Peyer's patch (tissue), 4 donors: ENCODE measurements around the gene NAGPA. TPM values are rescaled to one million over a fixed set of nuclear protein-coding genes. Genes with fewer than 3 reads are reported as not detected.

Source experiments
- DNase-seq, 3 donors: peaks; one replicate each; pipeline ENCODE4 v3.0.0-alpha.2; 2017 to 2019
- H3K27ac ChIP-seq, 4 donors: fragments of 200-600 bp; sonication (generic); one replicate each; pipeline ENCODE4 v1.5.1; 2016 to 2019
- H3K27me3 ChIP-seq, 2 donors: fragments of 200-600 bp; sonication (generic); one replicate each; pipeline ENCODE4 v1.5.1; 2019
- H3K36me3 ChIP-seq, 3 donors: fragments of 200-600 bp; sonication (generic); one replicate each; pipeline ENCODE4 v1.5.1; 2016 to 2019
- H3K4me1 ChIP-seq, 4 donors: fragments of 200-600 bp; sonication (generic); one replicate each; pipeline ENCODE4 v1.5.1; 2016 to 2019
- H3K4me3 ChIP-seq, 4 donors: fragments of 200-600 bp; sonication (generic); 1 replicate in 3 of 4; 2 replicates in 1 of 4; pipeline ENCODE4 v1.5.1; 2016 to 2019; ENCODE audit warnings: mild to moderate bottlenecking in 1 of 4
- H3K9me3 ChIP-seq, 4 donors: fragments of 200-600 bp; sonication (generic); one replicate each; pipeline ENCODE4 v1.5.1; 2016 to 2019; ENCODE audit warnings: mild to moderate bottlenecking in 1 of 4
- CTCF ChIP-seq, 6 experiments: fragments of 450-650 bp in 4 of 6; fragments of 200-600 bp in 2 of 6; sonication (generic) in 1 of 6; IDR thresholded peaks; one replicate each; pipeline ENCODE4 v1.5.1; 2017 to 2019; ENCODE audit warnings: antibody characterized with exemption in 6 of 6, mild to moderate bottlenecking in 3 of 6, moderate library complexity in 1 of 6
- POLR2A ChIP-seq, 2 donors: fragments of 450-650 bp; IDR thresholded peaks; one replicate each; pipeline ENCODE4 v1.5.1; 2017; ENCODE audit warnings: antibody characterized with exemption in 2 of 2, mild to moderate bottlenecking in 2 of 2, moderate library complexity in 2 of 2
- total RNA-seq, 4 donors: library from RNA; depleted of rRNA; stranded (reverse); fragments of >200 nt; gene quantifications; one replicate each; pipeline ENCODE4 v1.1.0, GENCODE V29; 2016

The NAGPA gene
- total RNA-seq, 4 donors from 2014 or later = 50.4 to 104 (median 61.0) TPM

DNA sequence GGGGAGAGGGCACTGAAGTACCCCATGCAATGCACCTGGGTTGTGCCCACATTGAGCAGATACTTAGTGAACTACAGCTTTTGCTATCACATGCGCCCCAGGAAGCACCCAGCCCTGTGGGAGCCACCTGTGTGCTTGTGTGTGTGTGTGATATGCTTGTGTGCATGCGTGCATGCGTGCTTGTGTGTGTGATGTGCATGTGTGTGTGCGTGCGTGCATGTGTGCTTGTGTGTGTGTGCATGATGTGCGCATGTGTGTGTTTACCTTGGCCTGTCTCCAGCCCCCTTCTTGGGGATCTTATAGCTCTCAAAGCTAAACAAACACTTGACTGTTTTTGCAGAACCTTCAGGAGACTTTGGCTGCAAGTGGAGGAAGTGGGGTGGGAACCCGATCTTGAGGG, 31.2 kb upstream of the NAGPA start:
- DNase-seq = no peak

GRCh38 chr16:5062790-5063765, 29.3 kb upstream of the NAGPA start:
- Histone ChIP-seq H3K4me3 (no peak overlapping the region), H3K27me3 (no peaks in the 10 kb centered on the region), H3K4me1 (peaks cover 0 to 13% (median 0%) of the 10 kb centered on the region in 4 donors), H3K9me3 (no peaks in the 10 kb centered on the region), H3K27ac (no peak overlapping the region), H3K36me3 (no peaks in the 10 kb centered on the region)
- TF ChIP-seq CTCF (IDR thresholded peaks at IDR 0.05) (no peak), POLR2A (IDR thresholded peaks at IDR 0.05) (no peak)
- no peak for DNase-seq

More for the DNA sequence above, 31.2 kb upstream of the NAGPA start:
- H3K4me3 ChIP-seq = peak overlapping the region in 1 of 4 donors; percentile 19
- H3K27ac ChIP-seq = peak overlapping the region in 1 of 4 donors; percentile 49
- H3K27me3 ChIP-seq = no peaks in the 10 kb centered on the region
- TF ChIP-seq CTCF (IDR thresholded peaks at IDR 0.05) = no peak
- TF ChIP-seq POLR2A (IDR thresholded peaks at IDR 0.05) = no peak
- no peaks in the 10 kb centered on the region for H3K36me3 ChIP-seq
- no peaks in the 10 kb centered on the region for H3K9me3 ChIP-seq
- peaks cover 0 to 13% (median 0%) of the 10 kb centered on the region in 4 donors for H3K4me1 ChIP-seq

- DNase-seq = no peak
- peaks cover 0 to 13% (median 0%) of the 10 kb centered on the region in 4 donors for H3K4me1 ChIP-seq
These were observed 28.3 kb upstream of the NAGPA start for GRCh38 chr16:5062051-5062450.

DNA sequence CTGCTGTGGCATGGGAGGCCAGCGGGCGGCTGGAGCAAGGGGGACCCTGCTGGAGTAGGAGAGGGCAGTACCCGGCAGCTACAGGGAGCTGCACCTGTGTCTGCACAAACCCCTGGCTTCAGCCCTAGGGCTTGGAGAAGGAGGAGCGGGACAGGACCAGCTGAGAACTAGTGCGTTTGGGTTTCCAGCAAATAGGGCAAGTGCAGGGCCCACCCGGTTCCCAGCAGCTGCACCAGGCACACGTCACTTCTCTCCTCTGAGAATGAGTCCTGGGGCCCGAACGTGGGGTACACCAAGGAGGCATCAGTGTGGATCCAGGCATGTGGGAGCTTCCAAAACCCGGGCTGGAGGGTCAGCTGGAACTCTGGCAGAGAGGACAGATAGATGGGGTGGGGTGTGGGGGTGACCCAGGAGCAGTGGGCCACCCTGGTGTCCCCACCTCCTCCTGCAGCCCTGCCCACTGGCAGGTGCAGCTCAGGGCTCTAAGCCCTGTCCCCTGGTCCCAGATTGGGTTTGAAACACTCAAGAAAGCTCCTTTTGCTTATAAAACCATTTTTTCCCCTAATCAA, 26.4 kb upstream of the NAGPA start:
- Histone ChIP-seq H3K27ac (no peak overlapping the region), H3K9me3 (no peaks in the 10 kb centered on the region), H3K27me3 (no peaks in the 10 kb centered on the region), H3K4me3 (no peak overlapping the region), H3K36me3 (no peaks in the 10 kb centered on the region), H3K4me1 (peaks cover 0 to 5% (median 0%) of the 10 kb centered on the region in 4 donors)
- DNase-seq = peak in 1 of 3 donors; percentile 27
- TF ChIP-seq POLR2A (IDR thresholded peaks at IDR 0.05) (no peak), CTCF (IDR thresholded peaks at IDR 0.05) (no peak)

More at GRCh38 chr16:5062051-5062450, 28.3 kb upstream of the NAGPA start:
- no peak for TF ChIP-seq CTCF (IDR thresholded peaks at IDR 0.05)
- TF ChIP-seq POLR2A (IDR thresholded peaks at IDR 0.05) = no peak
- Histone ChIP-seq H3K4me3 (no peak overlapping the region), H3K9me3 (no peaks in the 10 kb centered on the region), H3K36me3 (no peaks in the 10 kb centered on the region), H3K27ac (no peak overlapping the region), H3K27me3 (no peaks in the 10 kb centered on the region)

DNA sequence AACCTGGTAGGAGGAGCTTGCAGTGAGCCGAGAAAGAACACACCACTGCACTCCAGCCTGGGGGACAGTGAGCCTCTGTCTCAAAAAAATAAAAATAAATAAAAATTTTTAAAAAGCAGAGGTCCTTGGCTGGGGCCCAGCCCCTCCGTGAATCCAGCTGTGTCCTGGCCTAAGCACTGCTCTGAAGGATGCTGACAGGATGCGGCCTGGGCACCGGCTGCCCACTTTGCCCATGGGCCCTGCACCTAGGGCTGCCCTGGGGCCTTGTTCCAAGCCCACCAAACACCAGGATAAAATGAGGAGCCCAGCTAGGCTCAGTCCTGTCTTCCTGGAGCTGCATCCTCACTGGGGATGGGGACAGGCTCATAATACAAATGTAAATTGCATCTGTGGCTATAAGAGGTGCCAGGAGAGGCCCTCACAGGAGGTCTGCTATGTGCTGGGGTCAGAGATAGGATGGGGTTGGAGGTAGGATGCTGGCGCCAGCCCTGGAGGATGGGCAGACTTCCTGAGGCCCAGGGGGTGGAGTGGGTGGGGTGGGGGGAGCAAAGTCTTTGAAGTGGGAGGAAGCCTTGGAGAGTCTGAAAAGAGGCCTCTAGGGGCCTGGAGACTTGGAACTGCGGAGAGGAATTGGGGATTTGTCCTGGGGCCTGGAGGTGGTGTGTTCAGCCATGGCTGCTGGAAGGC, 25.8 kb upstream of the NAGPA start:
- H3K27me3 ChIP-seq = no peaks in the 10 kb centered on the region
- H3K4me3 ChIP-seq = no peak overlapping the region
- no peaks in the 10 kb centered on the region for H3K9me3 ChIP-seq
- H3K4me1 ChIP-seq = no peaks in the 10 kb centered on the region
- TF ChIP-seq POLR2A (IDR thresholded peaks at IDR 0.05) (no peak), CTCF (IDR thresholded peaks at IDR 0.05) (no peak)
- no peaks in the 10 kb centered on the region for H3K36me3 ChIP-seq
- no peak for DNase-seq
- no peak overlapping the region for H3K27ac ChIP-seq
